GM10248 (cell line): ENCODE results near the gene SRRT.

Experiments
- CTCF ChIA-PET: fragments of 300-600 bp; sonication (Branson Sonifier 250); formaldehyde crosslinking; extraction: SDS; loops from one replicate; lab custom pipeline; 2021; ENCODE audit warnings: antibody characterized with exemption; lab: Yijun Ruan, JAX
- POLR2A ChIA-PET: fragments of 350-650 bp; sonication (Branson Sonifier 250); formaldehyde crosslinking; extraction: SDS; loops from one replicate; lab custom pipeline; 2020; ENCODE audit warnings: antibody characterized with exemption; lab: Yijun Ruan, JAX
- DNase-seq: peaks from one replicate; pipeline ENCODE4 v3.0.0; 2012; ENCODE audit errors: extremely low spot score
- CTCF ChIP-seq: IDR thresholded peaks from 2 replicates; pipeline ENCODE4 v1.5.1; 2012; ENCODE audit warnings: mild to moderate bottlenecking, low read depth; ENCODE audit errors: extremely low read depth, missing control alignments, control extremely low read depth

The SRRT gene

GRCh38 chr7:100880645-100881044, 5.7 kb downstream of the SRRT start:
- CTCF ChIA-PET = no interaction called here
- TF ChIP-seq CTCF = no peak
- POLR2A ChIA-PET = no interaction called here
- DNase-seq = no peak

DNA sequence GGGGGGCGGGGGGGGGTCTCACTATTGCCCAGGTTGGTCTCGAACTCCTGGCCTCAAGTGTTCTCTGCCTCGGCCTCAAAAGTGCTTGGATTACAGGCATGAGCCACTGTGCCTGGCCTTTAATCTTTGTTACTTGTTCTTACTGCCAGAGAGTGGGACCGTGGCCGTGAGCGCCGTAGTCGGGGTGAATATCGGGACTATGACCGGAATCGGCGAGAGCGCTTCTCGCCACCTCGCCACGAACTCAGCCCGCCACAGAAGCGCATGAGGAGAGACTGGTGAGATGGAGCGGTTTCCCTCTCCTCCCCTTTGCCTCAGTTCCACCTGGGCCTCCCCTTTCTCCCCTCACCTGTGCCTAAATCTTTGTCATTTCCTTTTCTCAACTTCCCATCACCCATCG, 6.2 kb downstream of the SRRT start:
- ChIA-PET POLR2A (no interaction called here), CTCF (no interaction called here)
- no peak for TF ChIP-seq CTCF
- no peak for DNase-seq

GRCh38 chr7:100882201-100882600, 7.3 kb downstream of the SRRT start:
- DNase-seq = no peak
- TF ChIP-seq CTCF = no peak
- POLR2A ChIA-PET = no interaction called here
- CTCF ChIA-PET = interaction anchor here (0.8 kb wide), 1 partner anchor 13 kb away, joined by 3 read pairs; no protein-coding TSS in a partner anchor

DNA sequence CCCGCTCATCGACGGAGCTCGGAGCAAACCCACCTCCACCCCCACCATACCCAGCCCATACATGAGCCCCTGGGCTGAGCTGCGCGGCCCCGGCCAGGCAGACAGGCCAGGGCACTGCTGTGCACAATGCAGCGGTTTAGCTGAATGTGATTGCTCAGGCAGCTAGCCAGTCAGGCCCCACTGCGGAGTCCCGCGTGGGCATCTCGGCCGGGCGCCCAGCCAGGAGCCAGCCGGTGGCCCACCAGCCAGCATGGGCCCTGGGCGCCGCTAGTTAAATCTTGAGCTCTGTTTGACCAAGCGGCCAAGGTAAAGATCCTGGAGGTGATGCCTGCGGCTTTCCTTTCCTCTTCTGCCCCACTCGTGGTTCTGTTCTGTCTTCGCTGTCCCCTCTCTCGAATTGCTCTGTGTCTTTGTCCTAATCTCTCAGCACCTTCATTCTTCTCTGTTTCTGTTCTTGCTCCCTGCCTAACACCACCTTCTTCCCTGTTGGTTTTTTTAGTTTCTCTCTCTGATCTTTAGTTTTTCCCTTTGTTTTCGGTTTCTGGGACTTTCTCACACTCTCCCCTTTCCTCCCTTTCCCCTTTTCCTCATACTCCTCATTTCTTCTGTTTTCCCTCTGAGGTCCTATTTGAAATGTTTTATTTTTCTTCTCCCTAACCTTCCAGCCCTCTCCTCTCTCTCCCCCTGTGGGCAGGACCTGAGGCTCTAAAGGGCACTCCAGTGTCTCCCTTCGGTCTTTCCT, 8.1 kb downstream of the SRRT start:
- ChIA-PET POLR2A (no interaction called here), CTCF (no interaction called here)
- no peak for TF ChIP-seq CTCF
- no peak for DNase-seq

- no peak for DNase-seq
- CTCF ChIA-PET = no interaction called here
- TF ChIP-seq CTCF = no peak
- POLR2A ChIA-PET = interaction anchor here (1.1 kb wide), 1 partner anchor 10 kb away, joined by 3 read pairs; the partner anchor contains the start of gene SRRT
These were observed 10.0 kb downstream of the SRRT start for GRCh38 chr7:100884736-100885439.

DNA sequence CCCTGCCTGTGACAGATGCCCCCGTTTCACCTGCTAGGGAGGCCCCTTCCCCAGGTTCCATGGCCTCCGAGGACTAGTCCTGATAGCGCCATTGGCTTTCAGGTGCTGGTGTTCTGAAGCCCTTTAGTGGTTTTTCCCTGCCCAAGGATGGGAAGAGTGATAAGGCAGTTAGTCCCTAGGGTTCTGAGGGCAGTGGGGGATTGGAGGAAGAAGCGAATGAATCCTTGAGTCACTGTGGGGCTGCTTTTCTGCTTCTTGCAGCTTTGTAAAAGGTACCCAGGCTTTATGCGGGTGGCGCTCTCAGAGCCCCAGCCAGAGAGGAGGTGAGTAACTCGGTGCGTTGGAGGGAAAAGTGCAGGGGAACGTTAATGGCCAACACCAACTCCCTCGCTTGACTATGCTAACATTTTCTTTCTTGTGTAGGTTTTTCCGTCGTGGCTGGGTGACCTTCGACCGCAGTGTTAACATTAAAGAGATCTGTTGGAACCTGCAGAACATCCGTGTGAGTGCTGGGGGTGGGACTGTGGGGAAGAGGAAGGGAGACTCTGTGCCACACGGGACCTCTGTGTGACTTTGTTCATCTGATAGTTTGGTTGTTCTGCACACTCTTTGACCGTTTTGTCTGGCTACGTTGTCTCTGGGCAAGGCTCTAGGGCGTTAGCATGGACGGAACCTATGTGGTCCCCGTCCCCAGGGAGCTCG, 10.7 kb downstream of the SRRT start:
- no peak for TF ChIP-seq CTCF
- no peak for DNase-seq
- CTCF ChIA-PET = interaction anchor here (2.1 to 2.6 kb wide), 2 partner anchors 9 to 34 kb away, joined by 11 to 15 read pairs; partner anchors contain the start of genes SLC12A9 and SRRT
- POLR2A ChIA-PET = interaction anchor here (0.9 kb wide), 1 partner anchor 11 kb away, joined by 3 read pairs; the partner anchor contains the start of gene SRRT
